IMR-90 (cell line): ENCODE data around the gene HOXB1.

Source experiments
- MAFK ChIP-seq: IDR thresholded peaks from 2 replicates; pipeline ENCODE4 v1.6.1; 2012; ENCODE audit warnings: low read depth, low read length, improper control_type of control experiment
- RAD21 ChIP-seq: IDR thresholded peaks from 2 replicates; pipeline ENCODE4 v1.6.1; 2012; ENCODE audit warnings: low read length, improper control_type of control experiment
- TF ChIP-seq, protein P1 (sequence below): conservative IDR thresholded peaks from 2 replicates; pipeline ENCODE4 v1.5.1; 2012; ENCODE audit warnings: mild to moderate bottlenecking, low read depth, low read length, improper control_type of control experiment
- TF ChIP-seq, protein P2 (sequence below): fragments of 150-350 bp; IDR thresholded peaks from 2 replicates; pipeline ENCODE4 v1.6.1; 2016; ENCODE audit warnings: low read depth, mild to moderate bottlenecking, low read length, moderate library complexity, borderline replicate concordance

DNA sequence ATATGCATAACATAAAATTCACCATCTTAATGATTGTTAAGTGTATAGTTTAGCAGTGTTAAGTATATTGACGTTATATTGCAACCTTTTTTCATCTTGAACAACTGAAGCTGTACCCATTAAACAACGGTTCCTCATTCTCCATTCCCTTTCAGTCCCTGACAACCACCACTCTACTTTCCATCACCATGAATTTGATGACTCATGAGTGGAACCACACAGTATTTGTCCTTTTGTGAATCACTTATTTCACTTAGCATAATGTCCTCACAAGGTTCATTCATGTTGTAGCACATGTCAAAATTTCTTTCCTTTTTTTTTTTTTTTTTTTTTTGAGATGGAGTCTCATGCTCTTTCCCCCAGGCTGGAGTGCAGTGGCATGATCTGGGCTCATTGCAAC is 46.0 kb downstream of the HOXB1 start:
- TF ChIP-seq, protein P1, sequence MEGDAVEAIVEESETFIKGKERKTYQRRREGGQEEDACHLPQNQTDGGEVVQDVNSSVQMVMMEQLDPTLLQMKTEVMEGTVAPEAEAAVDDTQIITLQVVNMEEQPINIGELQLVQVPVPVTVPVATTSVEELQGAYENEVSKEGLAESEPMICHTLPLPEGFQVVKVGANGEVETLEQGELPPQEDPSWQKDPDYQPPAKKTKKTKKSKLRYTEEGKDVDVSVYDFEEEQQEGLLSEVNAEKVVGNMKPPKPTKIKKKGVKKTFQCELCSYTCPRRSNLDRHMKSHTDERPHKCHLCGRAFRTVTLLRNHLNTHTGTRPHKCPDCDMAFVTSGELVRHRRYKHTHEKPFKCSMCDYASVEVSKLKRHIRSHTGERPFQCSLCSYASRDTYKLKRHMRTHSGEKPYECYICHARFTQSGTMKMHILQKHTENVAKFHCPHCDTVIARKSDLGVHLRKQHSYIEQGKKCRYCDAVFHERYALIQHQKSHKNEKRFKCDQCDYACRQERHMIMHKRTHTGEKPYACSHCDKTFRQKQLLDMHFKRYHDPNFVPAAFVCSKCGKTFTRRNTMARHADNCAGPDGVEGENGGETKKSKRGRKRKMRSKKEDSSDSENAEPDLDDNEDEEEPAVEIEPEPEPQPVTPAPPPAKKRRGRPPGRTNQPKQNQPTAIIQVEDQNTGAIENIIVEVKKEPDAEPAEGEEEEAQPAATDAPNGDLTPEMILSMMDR: no peak
- TF ChIP-seq MAFK (peak; percentile 52), RAD21 (no peak)
- TF ChIP-seq, protein P2, sequence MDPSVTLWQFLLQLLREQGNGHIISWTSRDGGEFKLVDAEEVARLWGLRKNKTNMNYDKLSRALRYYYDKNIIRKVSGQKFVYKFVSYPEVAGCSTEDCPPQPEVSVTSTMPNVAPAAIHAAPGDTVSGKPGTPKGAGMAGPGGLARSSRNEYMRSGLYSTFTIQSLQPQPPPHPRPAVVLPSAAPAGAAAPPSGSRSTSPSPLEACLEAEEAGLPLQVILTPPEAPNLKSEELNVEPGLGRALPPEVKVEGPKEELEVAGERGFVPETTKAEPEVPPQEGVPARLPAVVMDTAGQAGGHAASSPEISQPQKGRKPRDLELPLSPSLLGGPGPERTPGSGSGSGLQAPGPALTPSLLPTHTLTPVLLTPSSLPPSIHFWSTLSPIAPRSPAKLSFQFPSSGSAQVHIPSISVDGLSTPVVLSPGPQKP: no peak
